NOMO-1 treated with DMSO at 0.1 percent for 48 hours (cell line): ENCODE results near the gene GAB1.

Experiments
- DNase-seq: peaks from one replicate; lab custom pipeline; 2025; ENCODE audit not compliant: unreplicated experiment; lab: John Stamatoyannopoulos, UW

GAB1 gene

DNA sequence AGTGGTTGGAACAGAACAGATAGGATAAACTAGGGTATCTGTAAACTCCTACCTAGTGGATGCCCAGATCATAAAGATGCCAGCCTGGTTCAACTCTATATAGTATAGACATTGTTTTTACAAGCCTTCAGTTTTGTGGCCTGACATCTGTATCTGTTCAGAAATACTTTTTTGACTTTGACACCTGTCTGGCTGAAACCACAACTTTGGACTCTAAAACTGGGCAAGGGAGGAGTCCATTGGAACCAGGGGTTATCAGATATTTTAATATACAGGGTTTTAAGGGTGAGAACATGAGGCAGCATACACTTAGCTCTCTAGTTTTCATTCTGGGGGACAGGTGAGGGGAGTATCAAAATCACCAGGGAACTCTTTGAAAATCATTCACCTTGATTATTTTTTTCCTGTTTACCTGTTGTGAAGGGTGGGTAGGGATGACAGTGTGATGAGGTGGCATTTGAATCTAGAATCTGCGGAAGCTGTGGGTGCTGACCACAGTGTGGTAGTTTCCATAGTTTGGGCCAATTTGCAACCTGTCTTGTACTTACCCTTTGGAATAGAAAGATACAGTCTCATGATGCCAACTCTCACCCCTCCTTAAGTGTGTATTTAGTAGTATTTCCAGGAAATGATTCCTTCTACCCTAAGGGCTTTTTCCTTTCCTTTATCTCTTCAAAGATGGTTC is 20.6 kb downstream of the GAB1 start:
- DNase-seq: no peak

- DNase-seq: no peak
Observed at GRCh38 chr4:143358419-143358818, 21.7 kb downstream of the GAB1 start.

GRCh38 chr4:143358923-143359643 is 22.4 kb downstream of the GAB1 start:
- peak; percentile 83 for DNase-seq

- DNase-seq: peak; percentile 76
Observed at GRCh38 chr4:143359644-143360193, 23.0 kb downstream of the GAB1 start.

DNA sequence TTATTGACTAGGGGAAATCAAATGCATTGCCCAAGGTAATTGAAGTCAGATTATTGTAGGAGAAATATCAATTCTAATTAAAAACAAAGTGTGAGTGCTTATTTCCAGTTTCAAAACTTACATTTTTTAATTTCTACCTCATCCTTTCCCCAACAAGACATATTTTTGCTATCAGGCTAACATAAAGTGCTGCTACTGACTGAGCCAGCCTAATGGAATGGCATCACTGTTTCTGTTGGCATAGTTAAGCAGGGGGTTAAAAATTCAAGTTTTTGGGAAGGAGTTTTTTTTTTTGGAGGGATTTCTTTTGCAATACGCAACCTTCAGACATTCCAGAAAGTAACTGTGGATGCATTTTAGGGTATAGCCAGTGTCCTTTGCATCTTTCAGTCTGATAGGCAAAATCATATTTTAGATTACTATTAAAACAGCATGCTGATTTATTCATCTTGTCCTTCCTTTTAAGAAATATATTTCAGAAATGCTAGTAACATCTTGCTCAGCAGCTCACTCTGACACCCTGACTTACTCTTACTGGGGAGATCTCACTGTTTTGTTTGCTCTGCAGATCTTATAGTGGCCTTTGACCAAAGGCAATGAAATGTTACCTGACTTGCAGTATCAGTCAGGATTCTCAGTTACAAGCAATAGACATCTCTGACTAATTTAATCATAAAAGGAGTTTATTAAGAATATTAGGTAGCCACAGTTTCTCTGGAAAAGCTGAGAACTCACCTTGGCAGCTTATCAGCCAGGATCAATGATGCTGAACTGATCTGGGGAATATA is 24.4 kb downstream of the GAB1 start:
- no peak for DNase-seq

DNA sequence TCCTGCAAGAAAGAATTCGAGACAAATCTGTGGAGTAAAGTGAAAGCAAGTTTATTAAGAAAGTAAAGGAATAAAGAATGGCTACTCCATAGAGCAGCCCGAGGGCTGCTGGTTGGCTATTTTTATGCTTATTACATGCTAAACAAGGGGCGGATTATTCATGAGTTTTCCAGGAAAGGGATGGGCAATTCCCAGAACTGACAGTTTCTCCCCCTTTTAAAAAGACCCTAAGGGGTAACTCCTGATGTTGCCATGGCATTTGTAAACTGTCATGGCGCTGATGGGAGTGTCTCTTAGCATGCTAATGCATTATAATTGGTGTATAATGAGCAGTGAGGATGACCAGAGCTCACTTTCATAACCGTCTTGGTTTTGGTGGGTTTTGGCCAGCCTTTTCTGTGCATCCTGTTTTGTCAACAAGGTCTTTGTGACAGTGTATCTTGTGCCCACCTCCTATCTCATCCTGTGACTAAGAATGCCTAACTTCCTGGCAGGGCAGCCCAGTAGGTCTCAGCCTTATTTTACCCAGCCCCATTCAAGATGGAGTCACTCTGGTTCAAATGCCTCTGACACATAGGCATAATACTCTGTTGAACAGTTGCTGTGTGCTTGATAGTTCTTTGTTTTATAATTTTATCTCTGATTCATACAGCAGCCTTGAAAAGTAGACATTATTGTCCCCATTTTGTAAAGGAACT is 25.8 kb downstream of the GAB1 start:
- no peak for DNase-seq

DNA sequence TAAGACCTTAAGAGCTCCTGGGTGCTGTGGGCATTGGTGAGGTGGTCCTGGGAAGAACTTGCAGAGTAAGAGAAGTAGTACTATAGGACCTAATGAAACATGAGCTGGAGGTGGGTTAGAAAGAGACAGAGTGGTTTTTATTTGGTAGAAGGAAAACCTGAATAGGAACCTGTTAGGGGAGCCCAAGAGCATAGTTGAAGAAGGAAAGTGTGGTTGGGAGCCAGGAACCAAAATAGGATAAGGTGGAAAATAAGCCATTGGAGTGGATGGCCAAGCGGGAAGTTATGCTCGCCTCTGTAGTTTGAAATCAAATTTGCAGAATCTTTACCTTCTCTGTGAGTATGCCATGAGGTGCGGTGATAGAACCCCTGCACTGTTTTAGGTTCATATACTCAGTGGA is 26.7 kb downstream of the GAB1 start:
- DNase-seq: no peak

DNA sequence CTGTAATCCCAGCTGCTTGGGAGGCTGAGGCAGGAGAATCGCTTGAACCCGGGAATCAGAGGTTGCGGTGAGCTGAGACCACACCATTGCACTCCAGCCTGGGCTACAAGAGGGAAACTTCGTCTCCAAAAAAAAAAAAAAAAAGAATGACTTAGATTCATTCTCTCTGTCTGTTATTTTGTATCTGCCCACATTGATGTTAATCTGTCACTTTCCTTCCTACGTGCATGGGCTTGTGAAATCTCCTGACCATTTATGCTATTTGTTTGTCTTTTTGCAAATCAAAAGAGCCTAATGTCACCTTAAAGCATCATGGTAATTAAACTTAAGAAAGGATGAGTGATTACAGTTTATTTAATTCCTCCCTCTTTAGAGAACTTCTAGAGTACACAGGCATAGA is 27.4 kb downstream of the GAB1 start:
- no peak for DNase-seq

GRCh38 chr4:143367863-143368262 is 31.2 kb downstream of the GAB1 start:
- DNase-seq: no peak

DNA sequence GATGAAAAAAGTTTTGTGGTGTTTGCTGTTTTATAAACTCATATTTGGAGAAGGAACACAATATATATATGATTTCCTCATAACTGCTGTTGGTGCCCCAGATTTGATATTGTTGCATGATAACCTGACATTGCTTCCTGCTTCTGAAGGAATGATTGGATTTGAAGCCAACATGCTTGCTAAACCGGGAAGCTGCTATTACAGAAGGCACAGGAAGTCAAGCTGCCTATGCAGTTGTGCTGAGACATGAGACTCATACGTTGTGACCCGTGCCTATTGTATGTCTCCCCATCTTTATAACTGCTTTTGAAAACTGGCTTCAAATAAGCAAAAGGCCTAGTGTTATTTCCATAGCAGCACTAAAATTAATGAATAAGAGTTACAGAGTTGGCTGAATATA is 32.9 kb downstream of the GAB1 start:
- DNase-seq: no peak

DNA sequence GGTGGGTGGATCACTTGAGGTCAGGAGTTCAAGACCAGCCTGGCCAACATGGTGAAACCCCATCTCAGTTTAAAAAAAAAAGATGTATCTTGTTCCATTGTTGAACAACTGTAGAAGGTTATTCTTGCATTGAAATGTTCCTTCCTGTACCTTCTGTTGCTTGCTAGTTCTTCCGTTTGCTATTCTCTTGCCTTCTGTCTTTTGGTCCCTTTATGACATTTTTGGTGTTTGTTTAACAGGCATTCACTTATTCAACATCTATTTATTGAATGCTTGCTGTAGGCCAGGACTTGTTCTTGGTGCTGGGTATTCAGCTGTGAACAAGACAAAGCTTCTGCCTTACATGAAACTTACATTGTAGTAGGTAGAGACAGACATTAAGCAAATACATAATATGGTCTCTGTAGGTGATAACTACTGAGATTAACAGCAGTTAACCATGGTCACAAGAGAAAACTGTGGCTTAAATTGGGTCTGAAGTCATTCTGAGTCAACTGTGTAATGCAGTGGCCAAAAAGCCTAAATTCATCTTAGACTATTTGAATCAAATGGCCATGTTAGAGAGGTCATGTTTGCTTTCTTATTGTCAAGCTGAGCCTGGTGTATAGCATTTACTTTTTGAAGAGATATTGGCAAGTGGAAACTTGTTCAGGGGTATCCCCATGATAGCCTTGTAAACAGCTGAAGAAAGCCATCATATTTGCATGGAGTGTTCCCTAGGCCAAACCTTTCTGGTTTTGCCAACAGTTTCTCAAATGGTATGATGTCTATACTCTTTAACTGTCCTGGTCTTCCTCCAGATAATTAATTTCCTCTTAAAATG is 35.6 kb downstream of the GAB1 start:
- DNase-seq: no peak

DNA sequence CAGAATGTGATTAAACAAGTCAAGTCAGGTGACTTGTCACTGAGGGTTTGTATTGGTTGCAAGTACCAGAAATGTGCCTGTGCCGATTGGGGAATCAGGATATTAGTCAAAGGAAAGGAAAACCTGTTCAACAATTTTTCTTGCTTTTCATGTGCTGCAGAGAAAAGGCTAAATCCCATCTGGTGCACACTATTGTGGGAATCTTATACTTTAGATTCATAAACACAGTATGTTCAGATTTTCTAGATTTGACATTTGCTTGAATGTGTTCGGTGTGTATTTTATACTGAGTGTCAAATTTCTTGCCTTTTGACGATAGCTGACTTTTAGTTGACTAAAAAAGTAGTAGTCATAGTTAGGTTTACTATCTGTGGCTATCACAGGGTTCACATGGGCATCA is 37.6 kb downstream of the GAB1 start:
- no peak for DNase-seq

GRCh38 chr4:143374771-143375170 is 38.1 kb downstream of the GAB1 start:
- no peak for DNase-seq

DNA sequence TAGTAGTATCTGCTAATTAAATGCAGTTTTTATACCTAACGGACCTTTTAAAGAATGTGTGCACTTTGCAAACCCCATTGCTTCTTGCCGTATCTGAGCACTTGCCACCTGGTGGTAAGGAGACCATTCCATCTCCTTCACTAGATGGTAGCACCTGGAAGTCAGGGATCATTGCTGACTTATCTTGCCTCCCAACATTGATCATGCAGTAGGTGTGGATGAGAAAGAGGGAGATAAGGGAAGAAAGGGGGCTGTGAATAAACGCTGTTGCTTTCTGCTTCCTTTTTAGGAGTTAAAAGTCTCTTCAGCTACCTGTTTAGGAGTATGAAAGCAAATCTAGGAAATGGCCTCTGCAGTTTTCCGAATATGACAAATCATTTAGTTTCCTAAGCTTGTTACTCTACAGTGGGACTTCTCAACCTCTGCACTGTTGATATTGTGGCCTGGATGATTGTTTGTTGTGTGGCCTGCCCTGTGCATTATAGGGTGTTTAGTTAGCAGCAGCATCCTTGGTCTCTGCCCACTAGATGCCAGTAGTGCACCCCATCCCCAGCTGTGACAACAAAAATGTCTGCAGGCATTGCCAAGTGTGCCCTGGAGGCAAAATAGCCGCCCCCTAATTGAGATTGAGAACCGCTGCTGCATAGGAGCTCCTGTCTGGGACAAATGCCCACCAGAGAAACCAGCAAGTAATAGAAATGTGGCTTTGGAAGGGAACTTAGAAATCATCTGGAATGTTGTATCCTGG is 38.8 kb downstream of the GAB1 start:
- DNase-seq: no peak

GRCh38 chr4:143377611-143378099 is 41.0 kb downstream of the GAB1 start:
- peak; percentile 63 for DNase-seq

- no peak for DNase-seq
Observed at GRCh38 chr4:143380629-143381028, 44.0 kb downstream of the GAB1 start.

DNA sequence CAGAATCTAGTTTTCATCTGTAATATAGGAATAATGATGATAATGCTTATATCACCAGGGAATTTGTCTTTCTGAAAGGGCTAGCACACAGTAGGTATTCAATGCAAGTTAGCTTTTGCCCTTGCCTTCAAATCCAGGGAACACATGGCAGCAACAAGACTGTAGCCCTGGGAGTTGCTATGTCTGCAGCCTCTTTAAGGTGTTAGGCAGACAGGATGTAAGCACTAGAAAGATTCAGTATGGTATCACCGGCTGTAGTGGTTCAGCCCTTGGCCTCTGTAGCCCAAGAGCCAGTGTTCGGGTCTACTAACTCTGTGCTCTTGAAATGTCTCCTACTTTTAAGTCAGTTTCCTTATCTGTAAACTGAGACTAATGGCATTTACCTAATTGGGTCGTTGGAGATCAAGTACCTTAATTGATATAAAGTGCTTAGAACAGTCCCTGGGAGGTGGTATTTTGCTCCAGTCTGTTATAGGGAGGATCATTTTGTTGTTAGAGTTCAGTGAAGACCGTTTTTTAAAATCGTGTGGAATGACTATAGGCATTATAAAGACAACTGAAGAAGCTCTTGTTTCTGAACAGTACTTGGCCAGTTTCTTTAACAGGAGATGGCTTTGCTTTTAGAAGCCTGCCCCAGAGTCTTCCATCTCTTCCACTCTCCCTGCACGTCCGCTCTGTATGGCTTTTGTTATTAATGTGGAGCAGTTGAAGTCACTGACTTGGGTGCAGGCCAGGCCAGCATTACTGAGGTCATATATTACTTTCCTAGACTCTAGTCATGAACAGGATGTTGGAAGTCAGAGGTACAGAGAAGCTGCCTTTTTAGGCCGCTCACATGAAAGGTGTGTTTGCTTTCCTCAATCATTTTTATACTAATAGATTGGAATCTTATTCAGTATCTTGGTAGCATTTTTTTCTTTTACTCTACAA is 44.8 kb downstream of the GAB1 start:
- DNase-seq: no peak

GRCh38 chr4:143382596-143382995 is 45.9 kb downstream of the GAB1 start:
- DNase-seq: no peak
